Activated CD4-positive, CD25-positive, alpha-beta regulatory T cell treated with anti-CD3 and anti-CD28 coated beads, Interleukin-2, amount 50 U/mL, for 72 hours (primary cell): ENCODE measurements around the gene SLCO3A1.

Source experiments
- DNase-seq: peaks from one replicate; pipeline ENCODE4 v3.0.0; 2021

Gene SLCO3A1

DNA sequence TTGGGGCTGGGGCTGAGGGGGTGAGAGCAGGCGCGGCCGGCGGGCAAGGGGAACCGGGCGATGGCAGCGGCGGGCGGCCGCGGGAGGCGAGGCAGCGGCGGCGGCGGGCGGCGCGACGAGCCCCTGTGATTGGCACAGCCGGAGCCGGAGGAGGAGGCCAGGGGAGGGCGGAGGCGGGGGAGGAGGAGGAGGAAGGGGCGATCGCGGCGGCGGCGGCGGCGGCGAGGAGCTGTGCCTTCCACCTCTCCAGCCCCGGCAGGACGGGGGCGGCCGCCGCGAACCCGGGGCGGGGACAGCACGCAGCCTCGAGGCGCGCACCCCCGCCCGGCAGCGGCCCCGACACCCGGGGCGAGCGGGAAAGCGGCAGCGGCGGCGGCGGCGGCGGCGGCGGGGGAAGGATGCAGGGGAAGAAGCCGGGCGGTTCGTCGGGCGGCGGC is at the start of gene SLCO3A1:
Gene SLCO3A1 (plus strand): TSS at position 198 of the 437 bp plus-strand sequence.
- DNase-seq: peak; percentile 73

DNA sequence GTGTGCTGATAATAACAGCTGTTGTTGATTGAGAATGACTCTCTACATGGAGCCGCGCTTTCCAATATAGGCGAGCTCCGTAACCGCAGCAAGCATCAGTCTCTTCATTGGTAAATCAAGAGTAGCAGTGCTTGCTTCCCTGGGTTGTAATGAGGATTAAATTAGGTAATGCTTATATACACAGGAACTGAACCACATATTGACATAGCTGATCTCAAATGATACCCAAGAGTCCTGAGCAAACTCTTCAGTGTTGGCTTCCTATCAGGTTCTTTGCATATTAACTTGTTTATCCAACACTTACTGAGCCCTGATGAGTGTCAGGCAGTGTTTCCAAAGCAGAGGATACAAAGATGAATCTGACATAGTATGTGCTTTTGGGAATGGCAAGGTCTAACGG is 46.4 kb upstream of the SLCO3A1 start:
- no peak for DNase-seq

- DNase-seq: no peak
Measured at GRCh38 chr15:91813924-91814323, 39.6 kb upstream of the SLCO3A1 start.

DNA sequence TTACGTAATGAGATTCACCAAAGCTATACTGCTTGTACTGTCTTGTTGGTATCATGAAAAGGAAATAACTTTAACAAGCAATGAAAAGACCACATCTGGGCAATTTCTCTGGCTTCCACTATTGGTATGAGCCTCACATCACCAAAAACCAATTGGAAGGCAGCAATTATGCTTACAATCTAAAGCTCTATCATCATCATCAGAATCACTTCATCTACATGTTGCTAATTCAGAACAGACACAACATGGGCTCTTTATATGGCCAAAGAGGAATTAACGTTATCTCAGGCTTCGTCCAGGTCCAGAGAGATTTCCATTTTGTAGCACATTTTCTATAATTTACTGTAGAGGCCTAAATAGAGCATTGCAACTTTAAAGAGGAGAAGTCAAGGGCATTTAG is 36.6 kb upstream of the SLCO3A1 start:
- DNase-seq: no peak

DNA sequence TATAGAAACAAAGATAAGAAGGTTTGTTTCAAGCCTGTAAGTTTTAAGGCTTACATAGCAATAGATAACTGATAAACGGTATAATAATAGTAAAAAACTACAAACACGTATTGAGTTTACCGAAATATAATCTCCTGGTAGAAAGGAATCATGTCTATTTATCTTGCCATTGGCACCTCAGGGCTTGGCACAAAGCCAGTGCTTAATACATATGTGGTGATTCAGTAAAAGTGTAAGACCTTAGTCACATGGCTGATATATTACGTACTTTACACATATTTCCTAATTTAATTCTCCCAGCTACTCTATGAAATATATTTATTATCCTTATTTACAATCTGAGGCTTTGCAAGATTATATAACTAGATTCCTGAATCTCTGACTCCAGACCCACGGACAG is 32.0 kb upstream of the SLCO3A1 start:
- DNase-seq: no peak

DNA sequence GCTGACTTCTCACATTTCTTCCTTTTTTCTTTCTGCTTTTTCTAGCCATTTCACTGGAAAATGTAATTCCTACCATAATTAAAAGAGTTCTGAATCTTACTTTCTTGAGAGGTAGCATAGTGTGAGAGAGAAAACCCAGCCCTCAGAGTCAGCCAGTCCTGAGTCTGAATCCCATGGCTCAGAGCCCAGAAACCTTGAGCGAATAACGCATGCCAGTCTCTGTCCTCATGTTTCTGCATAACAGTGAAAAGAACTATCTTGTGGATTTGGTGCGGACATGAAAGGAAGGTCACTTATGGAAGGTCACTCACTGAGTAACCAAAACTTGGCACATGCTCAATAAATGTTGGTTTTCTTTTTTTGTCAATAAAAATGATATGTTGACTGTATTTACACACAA is 29.3 kb upstream of the SLCO3A1 start:
- no peak for DNase-seq

GRCh38 chr15:91826443-91826842 is 27.1 kb upstream of the SLCO3A1 start:
- no peak for DNase-seq

DNA sequence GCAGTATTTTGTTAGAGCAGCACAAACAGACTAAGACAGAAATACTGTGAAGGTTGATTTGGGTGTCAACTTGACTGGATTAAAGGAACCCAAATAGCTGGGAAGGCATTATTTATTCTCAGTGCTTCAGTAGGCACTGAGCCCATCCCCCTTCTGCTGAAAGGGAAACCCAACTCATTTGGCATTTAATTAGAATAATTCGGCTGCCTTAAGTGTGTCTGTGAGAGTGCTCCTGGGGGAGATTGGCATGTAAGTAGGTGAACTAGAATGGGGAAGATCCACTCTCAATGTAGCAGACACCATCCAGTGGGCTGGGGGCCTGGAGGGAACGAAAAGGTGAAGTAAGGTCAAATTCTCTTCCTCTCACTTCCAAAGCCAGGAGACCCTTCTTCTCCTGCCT is 20.5 kb upstream of the SLCO3A1 start:
- DNase-seq: no peak

- DNase-seq: no peak
Measured at GRCh38 chr15:91839867-91840266, 13.6 kb upstream of the SLCO3A1 start.

- no peak for DNase-seq
Measured at GRCh38 chr15:91841861-91842260, 11.6 kb upstream of the SLCO3A1 start.

DNA sequence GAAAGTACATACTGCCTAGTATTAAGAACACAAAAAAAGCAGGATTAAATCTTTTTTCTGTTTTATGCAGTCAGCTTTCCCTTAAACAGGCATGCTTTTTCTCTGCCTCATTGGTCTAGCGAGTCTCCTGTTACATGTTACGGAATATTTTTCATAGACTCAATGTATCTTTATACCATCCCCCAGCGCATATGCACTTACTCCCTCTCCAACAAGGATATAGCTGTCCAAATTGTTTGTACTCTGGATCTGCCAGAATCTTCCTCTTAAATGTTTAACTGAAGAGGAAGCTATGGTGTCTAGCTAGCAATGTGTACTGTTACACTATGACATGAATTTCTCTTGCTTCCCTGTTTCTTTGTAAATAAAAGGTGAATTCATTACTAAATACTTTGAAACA is 9.2 kb upstream of the SLCO3A1 start:
- no peak for DNase-seq

DNA sequence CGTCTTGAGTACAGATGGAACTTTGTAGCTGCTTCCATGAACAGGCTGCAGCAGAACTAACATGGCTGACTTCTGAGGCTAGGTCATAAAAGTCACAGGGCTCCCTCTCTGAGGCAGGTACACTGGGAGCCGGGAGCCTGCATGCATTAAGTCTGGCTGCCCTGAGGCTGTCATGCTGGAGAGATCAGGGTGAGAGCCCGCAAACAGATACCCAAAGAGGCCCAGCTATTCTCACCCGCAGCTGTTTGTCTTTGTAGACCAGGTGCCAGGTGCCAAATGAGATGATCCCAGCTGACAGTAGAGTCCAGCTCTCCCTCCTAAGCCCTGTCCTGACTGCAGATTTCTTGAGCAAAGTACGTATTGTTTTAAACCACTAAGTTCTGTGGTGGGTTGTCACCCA is 8.6 kb upstream of the SLCO3A1 start:
- DNase-seq: no peak

DNA sequence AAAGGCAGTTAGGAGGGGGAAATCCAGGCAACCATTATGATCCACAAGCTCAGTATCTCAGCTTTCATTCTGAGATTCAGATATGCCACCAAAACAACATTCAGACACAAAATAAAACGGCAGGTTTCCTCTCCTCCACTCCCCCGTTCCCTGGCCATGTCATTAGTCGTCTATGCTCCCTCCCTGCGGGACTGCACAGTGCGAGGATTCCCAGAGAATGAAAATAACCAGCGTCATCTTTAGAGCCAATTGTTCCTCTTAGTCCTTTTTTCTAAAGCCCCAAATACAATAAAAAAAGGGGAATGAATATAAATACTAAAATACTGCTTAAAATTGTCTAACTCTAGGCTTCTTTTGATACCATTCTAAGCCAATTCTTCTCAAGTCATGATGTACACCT is 7.8 kb upstream of the SLCO3A1 start:
- no peak for DNase-seq

GRCh38 chr15:91849180-91849579 is 4.3 kb upstream of the SLCO3A1 start:
- no peak for DNase-seq

GRCh38 chr15:91849749-91850161 is 3.8 kb upstream of the SLCO3A1 start:
- DNase-seq: no peak

GRCh38 chr15:91852741-91853510 is 582 bp upstream of the SLCO3A1 start:
- peak; percentile 80 for DNase-seq

DNA sequence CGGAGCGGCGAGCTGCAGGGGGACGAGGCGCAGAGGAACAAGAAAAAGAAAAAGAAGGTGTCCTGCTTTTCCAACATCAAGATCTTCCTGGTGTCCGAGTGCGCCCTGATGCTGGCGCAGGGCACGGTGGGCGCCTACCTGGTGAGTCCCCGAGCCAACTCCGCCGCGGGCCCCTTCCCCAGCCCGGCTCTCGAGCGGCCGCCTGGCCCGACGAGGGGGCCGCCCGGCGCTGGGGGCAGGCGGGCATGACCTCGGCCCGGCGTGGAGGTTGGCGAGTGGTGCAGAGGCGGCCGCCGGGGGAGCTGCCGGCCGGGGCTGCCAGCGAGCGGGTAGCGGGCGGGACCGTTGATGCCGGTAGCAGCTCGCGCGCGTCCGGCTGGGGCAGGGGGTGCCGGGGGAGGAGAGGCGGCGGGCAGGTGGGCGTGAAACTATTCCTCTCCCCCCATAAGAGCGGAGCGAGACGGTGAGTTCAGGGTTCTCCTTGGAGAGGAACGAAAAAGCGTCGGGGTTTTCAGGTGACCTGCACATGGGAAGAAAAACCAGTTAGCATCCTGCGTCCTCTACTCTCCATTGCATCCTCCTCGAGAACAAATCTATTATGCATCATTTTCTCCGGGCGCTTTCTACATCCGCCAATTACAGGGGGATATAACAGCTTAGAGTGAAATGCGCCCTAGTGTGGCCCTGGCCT is 585 bp downstream of the SLCO3A1 start:
- DNase-seq: peak; percentile 59

DNA sequence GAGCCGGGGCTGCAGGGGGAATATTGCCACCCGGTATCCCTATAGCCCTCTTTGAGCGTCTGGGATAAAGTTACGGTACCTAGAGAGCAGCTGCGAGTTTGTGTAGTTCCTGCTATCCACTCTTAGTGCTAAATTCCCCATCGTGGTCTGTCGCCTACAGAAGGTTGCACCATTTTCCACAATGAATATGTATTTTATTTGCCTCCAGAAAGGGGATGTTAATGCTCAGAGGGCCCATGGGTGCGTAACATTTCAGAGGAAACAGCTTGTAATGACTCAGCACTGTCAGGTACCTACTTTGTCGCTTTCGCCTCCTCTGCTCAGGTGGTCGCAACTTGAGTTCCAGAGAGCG is 1.1 kb downstream of the SLCO3A1 start:
- no peak for DNase-seq

- DNase-seq: no peak
Measured at GRCh38 chr15:91855241-91855640, 1.7 kb downstream of the SLCO3A1 start.

- DNase-seq: no peak
Measured at GRCh38 chr15:91855684-91856489, 2.4 kb downstream of the SLCO3A1 start.

DNA sequence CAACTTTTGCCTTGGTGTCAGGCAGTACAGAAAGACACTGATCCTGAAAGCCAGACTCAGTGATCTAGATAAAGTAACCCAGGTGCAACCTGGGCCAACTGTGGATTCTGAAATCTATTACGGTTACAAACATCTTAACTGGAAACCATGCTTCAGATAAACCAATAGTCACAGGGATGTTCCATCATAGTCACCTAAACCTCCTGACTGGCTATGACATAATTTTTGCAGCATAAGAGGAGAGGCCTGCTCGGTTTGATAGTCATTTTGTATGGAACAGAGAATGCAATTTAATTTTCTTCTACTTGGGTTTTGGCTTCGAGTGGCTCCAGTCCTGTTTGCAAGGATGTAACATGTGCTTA is 3.7 kb downstream of the SLCO3A1 start:
- no peak for DNase-seq

GRCh38 chr15:91857772-91858171 is 4.3 kb downstream of the SLCO3A1 start:
- no peak for DNase-seq

- no peak for DNase-seq
Measured at GRCh38 chr15:91860498-91860897, 7.0 kb downstream of the SLCO3A1 start.

- no peak for DNase-seq
Measured at GRCh38 chr15:91861223-91861622, 7.7 kb downstream of the SLCO3A1 start.
